NCI-H2227 treated with DMSO at 0.1 percent for 48 hours (cell line): Measurements from ENCODE around the gene ATP6AP2.
"Not testable (repeated sequence)": the region's sequence is repeated elsewhere in the genome, so short reads cannot be mapped to it uniquely, and the experiment has no call there.

Experiments used
- DNase-seq: peaks from one replicate; lab custom pipeline; 2025; lab: John Stamatoyannopoulos, UW

The ATP6AP2 gene

DNA sequence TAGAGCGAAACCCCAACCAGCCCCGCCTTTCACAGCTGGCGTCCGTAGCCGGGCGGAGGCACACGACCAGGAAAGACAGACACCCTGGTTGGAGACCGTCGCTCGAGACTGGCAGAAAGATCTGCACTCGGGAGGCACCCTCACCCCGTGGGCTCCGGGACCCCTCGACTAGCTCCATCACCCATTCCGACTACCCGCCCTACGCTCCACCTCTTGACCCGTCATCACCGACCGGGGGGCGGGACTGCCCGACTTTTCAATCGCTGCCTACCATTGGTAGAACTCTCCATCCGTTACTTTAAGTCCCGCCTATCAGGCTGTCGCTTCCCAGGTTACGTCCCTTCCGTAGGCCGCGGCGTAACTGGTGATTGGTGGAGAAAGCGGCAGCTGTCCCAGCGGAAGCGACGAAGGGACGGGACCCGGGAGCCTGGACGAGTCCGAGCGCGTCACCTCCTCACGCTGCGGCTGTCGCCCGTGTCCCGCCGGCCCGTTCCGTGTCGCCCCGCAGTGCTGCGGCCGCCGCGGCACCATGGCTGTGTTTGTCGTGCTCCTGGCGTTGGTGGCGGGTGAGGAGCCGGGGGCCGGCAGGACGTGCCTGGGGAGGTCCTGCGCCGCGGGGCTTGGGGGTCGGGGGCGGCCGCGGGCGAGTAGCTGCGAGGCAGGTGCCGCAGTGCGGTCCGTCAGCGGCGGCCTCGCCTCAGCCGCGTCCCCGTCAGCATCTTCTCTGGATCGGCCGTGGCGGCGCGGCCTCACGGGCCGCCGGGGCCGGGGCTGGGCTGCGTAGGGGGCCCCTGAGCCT, at the start of gene ATP6AP2:
Gene ATP6AP2 (plus strand): TSS at position 434 of the 799 bp plus-strand sequence. CDS start 96 bp downstream, at position 530.
- DNase-seq: peak; percentile 96

DNA sequence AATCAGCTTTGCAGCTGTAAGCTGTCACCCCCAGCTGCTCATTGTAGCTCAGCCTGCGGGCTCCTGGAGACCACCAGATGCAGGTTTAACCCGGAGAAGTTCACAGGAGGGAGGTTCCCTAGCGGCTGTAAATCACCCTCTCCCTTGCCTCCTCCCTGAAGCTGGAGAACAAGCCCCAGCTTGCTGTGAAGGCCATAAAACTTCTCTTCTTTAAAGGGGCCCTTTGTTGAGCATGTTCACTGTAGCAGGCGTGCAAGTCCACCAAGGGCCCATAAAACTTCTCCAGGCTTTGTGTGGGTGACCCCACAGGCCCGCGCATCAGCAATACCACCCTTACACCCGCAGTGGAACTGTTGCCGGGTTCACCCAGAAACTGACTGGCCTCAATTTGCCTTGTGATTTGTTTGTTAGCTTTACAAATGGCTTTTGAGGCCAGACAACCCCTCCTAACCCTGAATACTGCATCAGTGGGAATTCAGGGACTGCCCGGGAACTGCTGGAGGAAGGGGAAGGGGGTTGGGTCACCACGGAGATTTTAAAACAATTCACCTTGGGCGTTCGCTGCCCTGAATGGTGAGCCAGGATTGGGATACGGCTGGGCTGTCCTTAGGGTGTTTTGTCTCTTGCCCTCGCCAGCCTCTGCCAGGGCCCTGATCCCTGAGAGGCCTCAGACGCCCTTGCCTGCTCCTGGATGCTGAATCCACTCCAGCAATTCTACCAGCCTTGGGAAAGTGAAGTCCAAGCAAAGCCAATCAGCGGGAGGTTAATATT, 49.5 kb upstream of the ATP6AP2 start:
- DNase-seq: peak; percentile 14

- DNase-seq: no peak
Measured at GRCh38 chrX:40537310-40537709, 43.5 kb upstream of the ATP6AP2 start.

- DNase-seq: no peak
Measured at GRCh38 chrX:40538406-40538805, 42.4 kb upstream of the ATP6AP2 start.

DNA sequence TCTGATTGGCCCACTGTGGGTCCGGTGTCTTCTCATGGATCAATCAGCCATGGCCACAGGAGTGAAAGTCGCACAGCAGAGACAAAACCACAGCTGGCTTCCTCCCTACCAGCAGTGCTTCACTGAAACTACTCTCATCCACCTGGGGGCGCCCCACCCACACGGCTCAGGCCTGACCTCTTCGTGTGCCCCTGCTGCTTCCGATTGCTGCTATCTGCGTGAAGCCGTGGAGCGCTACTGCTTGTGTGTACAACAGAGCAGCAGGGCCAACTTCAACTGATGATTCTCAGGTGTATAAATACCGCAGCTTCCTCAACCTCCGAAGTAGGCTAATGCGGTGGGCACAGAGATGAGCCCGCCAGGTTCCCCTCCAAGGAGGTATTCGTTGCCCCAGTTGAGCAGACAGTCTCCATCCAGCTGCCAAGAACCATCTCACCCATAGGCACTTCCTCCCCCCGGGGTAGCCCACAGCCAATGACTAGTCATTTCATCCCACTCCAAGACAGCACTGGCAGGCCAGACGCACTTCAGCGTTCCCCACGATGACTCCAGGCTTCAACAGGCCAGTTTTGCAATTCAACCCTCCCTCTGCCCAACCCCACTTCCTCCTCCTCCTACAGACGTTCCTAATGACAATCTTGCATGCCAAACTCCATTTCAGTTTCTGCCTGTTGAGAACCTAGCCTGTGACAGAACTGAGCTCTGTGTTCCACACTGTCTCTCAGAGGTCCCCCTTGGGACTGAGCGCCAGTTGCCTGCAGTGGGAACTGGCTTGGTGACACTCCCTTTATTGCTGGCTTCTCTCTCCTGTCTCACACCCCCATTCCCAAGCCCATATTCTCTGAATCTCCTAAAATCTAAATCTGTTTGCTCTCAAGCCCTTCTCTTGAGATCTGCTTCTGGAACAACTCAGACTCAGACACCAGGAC, 41.3 kb upstream of the ATP6AP2 start:
- DNase-seq: no peak

DNA sequence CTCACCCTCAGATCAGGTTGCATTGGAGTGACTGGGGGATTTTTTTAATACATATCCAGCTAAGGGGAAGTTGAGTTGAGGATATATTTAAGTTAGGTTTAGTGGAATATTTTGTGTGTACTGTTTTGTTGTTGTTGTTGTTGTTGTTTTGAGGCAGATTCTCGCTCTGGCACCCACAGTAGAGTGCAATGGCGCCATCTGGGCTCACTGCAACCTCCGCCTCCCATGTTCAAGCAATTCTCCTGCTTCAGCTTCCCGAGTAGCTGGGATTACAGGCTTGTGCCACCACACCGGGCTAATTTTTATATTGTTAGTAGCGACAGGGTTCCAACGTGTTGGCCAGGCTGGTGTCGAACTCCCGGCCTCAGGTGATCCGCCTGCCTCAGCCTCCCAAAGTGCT, 38.6 kb upstream of the ATP6AP2 start:
- no peak for DNase-seq

DNA sequence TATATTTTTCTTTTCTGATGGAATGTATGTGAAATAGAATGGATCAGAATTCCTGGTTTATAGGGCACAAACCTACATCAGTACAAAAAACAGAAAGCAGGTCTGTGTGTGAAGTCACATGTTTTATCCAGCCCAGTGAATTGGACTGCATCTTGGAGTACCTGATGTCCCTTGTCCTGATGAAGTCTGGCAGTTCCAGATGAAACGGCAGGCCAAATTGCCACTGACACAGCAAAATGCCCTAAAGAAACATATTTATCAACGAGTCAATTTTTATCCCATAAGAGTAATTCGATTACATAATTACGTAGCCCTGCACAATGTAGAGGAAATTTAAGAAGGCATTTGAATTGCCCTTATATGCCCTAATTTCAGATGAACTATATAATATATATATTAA, 37.8 kb upstream of the ATP6AP2 start:
- DNase-seq: no peak

DNA sequence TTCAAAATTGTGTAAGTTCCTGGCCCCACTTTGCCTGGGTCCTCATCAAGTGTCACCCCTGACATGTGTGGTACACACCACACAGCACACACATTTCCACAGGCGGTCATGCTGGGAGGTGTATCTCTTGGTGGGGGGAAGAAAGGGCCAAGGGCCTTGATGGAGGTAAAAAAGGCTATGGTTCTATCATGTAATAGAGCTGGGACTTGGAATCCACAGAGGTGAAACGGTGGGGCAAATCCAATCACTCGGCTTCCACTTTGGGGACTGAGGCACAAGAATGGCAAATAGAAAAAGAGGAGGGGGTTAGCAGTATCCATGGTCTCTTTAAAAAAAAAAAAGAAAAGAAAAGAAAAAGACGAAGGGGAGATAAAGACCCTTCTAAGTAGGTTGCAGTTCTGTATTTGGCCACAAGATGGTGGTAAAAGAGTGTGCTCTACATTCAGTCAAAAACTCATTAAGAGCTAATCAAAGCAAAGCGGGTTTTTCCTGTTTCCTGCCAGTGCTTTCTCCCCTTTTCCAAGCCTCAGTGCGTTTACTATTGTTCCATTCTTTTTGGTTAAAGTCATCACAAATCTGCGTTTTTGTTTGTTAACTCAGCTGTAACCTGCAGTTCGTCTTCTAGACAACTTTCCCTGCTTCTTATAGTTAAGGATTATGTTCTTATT, 37.0 kb upstream of the ATP6AP2 start:
- peak; percentile 47 for DNase-seq

DNA sequence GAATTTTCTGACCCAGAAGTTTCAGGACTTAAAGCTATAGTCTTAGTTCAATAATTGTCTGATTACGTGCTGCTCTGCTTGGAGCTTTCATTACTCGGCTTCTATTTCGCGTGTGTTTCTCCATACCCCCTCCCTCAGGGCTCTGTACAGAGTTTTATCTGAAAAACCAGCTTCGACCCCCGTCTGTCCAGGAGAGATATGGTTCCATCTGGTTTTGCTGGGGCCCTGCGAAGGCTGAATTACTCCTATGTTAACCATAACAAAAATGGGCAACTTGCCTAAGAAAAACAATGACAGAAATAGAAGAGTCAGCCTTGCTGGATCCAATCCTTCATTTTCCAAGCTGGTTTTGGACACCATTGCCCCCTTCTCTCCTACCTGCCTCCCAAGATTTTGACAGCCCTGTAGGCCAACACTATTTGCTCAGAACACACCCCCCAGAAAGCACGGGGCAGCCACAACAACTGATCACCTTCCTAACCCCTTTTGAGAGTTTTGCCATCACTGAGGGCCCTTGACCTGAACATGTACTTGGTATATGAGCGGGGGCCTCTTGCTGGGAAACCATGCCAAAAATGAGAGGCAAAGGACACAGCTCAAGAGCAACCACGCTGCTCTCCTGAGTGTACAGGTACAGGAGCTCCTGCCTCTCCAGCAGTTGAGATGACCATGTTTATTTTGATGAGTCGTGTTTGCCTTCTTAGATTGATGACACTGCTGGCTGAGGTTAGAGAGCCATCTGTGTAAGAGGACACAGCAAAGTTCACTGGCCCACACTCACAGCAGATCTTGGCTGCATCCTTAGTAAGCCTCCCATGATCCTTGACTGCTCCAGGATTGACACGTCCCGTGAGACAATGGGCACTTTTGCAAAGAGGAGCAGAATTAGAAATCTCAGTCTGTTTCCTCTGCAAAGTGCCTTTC, 36.2 kb upstream of the ATP6AP2 start:
- DNase-seq: no peak

DNA sequence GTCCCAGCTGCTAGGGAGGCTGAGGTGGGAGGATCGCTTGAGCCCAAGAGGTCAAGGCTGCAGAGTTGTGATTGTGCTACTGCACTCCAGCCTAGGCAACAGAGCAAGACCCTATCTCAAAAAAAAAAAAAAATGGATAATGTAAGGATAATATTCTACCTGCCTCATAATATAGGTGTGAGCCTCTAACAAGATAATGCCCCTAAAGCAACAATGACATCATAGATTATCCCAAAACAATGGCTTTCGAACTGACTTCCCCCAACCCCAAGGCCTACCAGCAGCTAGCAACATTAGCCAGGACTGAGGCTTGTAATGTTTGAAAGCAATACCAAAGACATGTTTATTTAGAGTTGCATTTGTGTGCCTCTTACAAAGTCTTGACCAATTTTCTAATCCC, 33.9 kb upstream of the ATP6AP2 start:
- no peak for DNase-seq

- DNase-seq: peak; percentile 67
Measured at GRCh38 chrX:40550066-40550465, 30.7 kb upstream of the ATP6AP2 start.

DNA sequence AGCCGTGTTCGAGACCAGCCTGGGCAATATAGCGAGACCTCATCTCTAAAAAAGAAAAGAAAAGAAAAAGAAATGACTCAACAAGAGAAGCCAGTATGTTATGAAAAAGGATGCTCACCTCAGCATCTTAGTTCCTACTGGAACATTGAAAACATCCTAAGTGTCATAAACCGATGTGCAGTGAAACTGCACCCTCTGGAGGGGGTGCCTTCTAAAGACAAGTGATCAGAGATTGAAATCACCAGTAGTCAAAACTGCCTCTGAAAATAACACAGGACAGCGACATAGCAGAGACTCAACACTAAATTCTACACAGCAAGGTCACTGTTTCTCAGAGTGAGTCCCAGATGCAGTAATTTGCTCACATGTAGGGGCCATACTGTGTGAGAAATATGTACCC, 28.0 kb upstream of the ATP6AP2 start:
- DNase-seq: peak; percentile 19

DNA sequence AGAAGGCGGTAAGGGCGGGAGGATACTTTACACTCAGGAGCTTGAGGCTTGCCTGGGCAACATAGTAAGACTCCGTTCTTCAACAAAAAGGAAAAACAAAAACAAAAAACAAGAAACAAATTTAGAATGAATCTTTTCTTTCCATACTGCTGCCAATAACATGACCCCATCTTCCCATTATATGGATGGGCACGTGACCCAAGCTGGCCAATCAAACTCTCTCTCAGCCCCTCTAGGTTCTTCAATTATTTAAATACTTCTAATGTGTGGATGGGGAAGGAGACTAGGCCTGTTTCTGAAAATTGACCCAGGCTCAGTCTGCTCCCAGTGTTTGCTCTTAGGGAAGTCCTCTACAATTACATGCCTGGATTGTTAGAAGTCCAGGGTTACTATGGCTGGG, 22.2 kb upstream of the ATP6AP2 start:
- DNase-seq: no peak

GRCh38 chrX:40563784-40564183, 17.0 kb upstream of the ATP6AP2 start:
- no peak for DNase-seq

- DNase-seq: no peak
Measured at GRCh38 chrX:40564447-40564846, 16.3 kb upstream of the ATP6AP2 start.

DNA sequence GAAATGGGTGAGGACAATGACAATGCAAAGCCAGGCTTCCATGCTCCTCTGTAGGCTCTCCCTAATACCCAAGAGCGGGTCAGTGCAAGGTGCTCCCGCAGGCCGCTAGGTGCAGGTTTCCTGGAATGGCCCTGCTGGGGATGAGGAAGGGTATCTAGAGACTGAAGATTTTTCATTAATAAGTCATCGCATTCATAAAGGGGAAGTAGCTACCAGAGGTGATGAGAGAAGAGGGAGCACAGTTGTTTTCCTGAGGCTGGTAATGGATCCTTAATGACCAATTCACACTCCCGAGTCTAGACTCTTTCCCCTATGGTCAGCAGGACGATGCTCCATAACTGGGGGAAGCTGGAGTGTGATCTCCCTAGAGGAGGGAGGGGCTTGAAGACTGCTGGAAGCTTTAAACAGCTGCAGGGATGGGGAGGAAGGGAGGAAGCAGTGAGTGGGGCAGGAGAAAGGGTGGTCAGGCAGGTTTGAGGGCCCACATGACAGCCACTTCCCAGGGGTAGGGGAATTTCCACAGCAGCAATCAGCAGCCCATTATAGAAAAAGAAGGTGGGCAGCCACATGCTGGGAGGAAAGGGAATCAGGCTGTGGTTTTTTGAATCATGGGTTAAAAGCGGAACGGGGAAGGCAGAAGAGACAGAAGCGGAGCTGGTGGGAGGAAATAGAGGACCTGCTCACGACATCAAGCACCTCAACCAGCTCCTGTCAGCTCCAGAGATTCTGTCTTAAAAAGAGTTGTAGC, 10.2 kb upstream of the ATP6AP2 start:
- peak; percentile 11 for DNase-seq

- not testable (repeated sequence) for DNase-seq
Measured at GRCh38 chrX:40571164-40571563, 9.6 kb upstream of the ATP6AP2 start.

GRCh38 chrX:40571600-40571999, 9.2 kb upstream of the ATP6AP2 start:
- no peak for DNase-seq

- DNase-seq: peak; percentile 3
Measured at GRCh38 chrX:40573763-40574162, 7.0 kb upstream of the ATP6AP2 start.

GRCh38 chrX:40575411-40575810, 5.4 kb upstream of the ATP6AP2 start:
- peak; percentile 6 for DNase-seq
